Endothelial cell of umbilical vein (primary cell): Measurements from ENCODE around the gene SDCBP2.
A peak's percentile ranks its signal among the peaks of the same experiment; 100 is the strongest.

ENCODE experiments used
- CTCF ChIP-seq, 2 donors: IDR thresholded peaks; 1 replicate in 1 of 2; 2 replicates in 1 of 2; pipeline ENCODE4 v1.5.1; 2011; ENCODE audit warnings: low read length in 2 of 2, mild to moderate bottlenecking in 2 of 2, moderate library complexity in 2 of 2, control low read depth in 1 of 2, inconsistent platforms in 1 of 2, low read depth in 1 of 2; ENCODE audit not compliant: insufficient read depth in 1 of 2; ENCODE audit errors: extremely low read depth in 1 of 2
- EZH2 ChIP-seq: IDR thresholded peaks from 2 replicates; pipeline ENCODE4 v1.6.1; 2012; ENCODE audit warnings: borderline replicate concordance, low read depth, mild to moderate bottlenecking, moderate library complexity, low read length, inconsistent platforms; ENCODE audit not compliant: severe bottlenecking
- GATA2 ChIP-seq: IDR thresholded peaks from 2 replicates; pipeline ENCODE4 v1.7.0; 2011; ENCODE audit warnings: low read depth, mild to moderate bottlenecking, moderate library complexity, mixed read lengths, low read length; ENCODE audit not compliant: insufficient read length, insufficient read depth
- JUN ChIP-seq: IDR thresholded peaks from 2 replicates; pipeline ENCODE4 v1.6.1; 2011; ENCODE audit warnings: borderline replicate concordance, low read depth; ENCODE audit not compliant: insufficient read length, insufficient read depth
- MAX ChIP-seq: IDR thresholded peaks from 2 replicates; pipeline ENCODE4 v1.6.1; 2011; ENCODE audit not compliant: insufficient read depth, insufficient read length
- MYC ChIP-seq: IDR thresholded peaks from one replicate; pipeline ENCODE4 v1.6.1; 2011; ENCODE audit warnings: mild to moderate bottlenecking, low read depth, low read length
- POLR2A ChIP-seq: IDR thresholded peaks from 2 replicates; pipeline ENCODE4 v1.6.1; 2012; ENCODE audit warnings: low read depth, mild to moderate bottlenecking, control low read depth, low read length
- POLR2AphosphoS5 ChIP-seq: IDR thresholded peaks from 2 replicates; pipeline ENCODE4 v1.6.1; 2012; ENCODE audit warnings: low read depth, mild to moderate bottlenecking, control low read depth, low read length, moderate library complexity; ENCODE audit not compliant: insufficient read depth

- no peak for TF ChIP-seq MAX
- no peak for TF ChIP-seq CTCF (IDR thresholded peaks at IDR 0.05; ENCODE audit: extremely low read depth in 1 of 2, insufficient read depth in 1 of 2, low read depth in 1 of 2, low read length in 2 of 2)
- no peak for TF ChIP-seq POLR2AphosphoS5
- no peak for TF ChIP-seq EZH2
- peak; percentile 4 for TF ChIP-seq POLR2A
- TF ChIP-seq GATA2: no peak
- no peak for TF ChIP-seq JUN
- TF ChIP-seq MYC: no peak
Observed at GRCh38 chr20:1367479-1367878, 38.5 kb upstream of the SDCBP2 start.
